Measurements from ENCODE around the gene SOX13. TPM values are rescaled to one million over a fixed set of nuclear protein-coding genes. Genes with fewer than 3 reads are reported as not detected.

The SOX13 gene
- total RNA-seq, 4 donors from 2014 or later = 15.6 to 31.1 (median 16.3) TPM

- Histone ChIP-seq H3K4me1 (peaks cover 5 to 7% of the 10 kb centered on the region in 2 donors), H3K27me3 (peaks cover 7 to 28% (median 20%) of the 10 kb centered on the region in 3 donors), H3K4me3 (no peak overlapping the region), H3K36me3 (no peaks in the 10 kb centered on the region), H3K9me3 (no peaks in the 10 kb centered on the region), H3K27ac (peak overlapping the region in 3 of 4 donors; percentile 26 to 67 (median 41))
- in situ Hi-C loops (cut with MboI; ENCODE audit: low sequenced_read_pairs in 4 of 4) (loop anchor here in 1 of 4 donors (25.0 kb wide), 1 partner anchor 362 kb away; the partner anchor contains the start of gene MDM4), intact Hi-C loops (cut with DNase I; ENCODE audit: low total_unique reads) (no loop called here)
- DNase-seq = peak in 1 of 2 donors; percentile 32
- ATAC-seq = peak; percentile 20 to 38
- TF ChIP-seq CTCF (IDR thresholded peaks at IDR 0.05 in 4 of 5, conservative IDR thresholded peaks at IDR 0.05 in 1 of 5) (no peak), POLR2A (IDR thresholded peaks at IDR 0.05) (no peak)
Measured at GRCh38 chr1:204149635-204150565, 77.0 kb downstream of the SOX13 start.

GRCh38 chr1:204150702-204151551, 78.0 kb downstream of the SOX13 start:
- peak overlapping the region; percentile 43 to 67 (median 59) for H3K27ac ChIP-seq
- H3K4me1 ChIP-seq = peaks cover 5 to 7% of the 10 kb centered on the region in 2 donors
- in situ Hi-C loops (cut with MboI; ENCODE audit: low sequenced_read_pairs in 4 of 4) (loop anchor here in 1 of 4 donors (25.0 kb wide), 1 partner anchor 361 kb away; the partner anchor contains the start of gene MDM4), intact Hi-C loops (cut with DNase I; ENCODE audit: low total_unique reads) (no loop called here)
- no peaks in the 10 kb centered on the region for H3K9me3 ChIP-seq
- no peaks in the 10 kb centered on the region for H3K36me3 ChIP-seq
- ATAC-seq = peak in 1 of 2 donors; percentile 26
- H3K27me3 ChIP-seq = peaks cover 7 to 28% (median 20%) of the 10 kb centered on the region in 3 donors
- peak in 1 of 2 donors; percentile 16 for DNase-seq
- H3K4me3 ChIP-seq = peak overlapping the region; percentile 57 to 64 (median 60)
- TF ChIP-seq CTCF (IDR thresholded peaks at IDR 0.05 in 4 of 5, conservative IDR thresholded peaks at IDR 0.05 in 1 of 5) (no peak), POLR2A (IDR thresholded peaks at IDR 0.05) (no peak)

GRCh38 chr1:204151552-204152309, 78.8 kb downstream of the SOX13 start, which contains the start of gene ETNK2:
TSS of gene ETNK2 (minus strand) at chr1:204152044. CDS start at chr1:204151852, 192 bp downstream.
- DNase-seq = no peak
- no peaks in the 10 kb centered on the region for H3K36me3 ChIP-seq
- H3K27me3 ChIP-seq = peaks cover 7 to 28% (median 20%) of the 10 kb centered on the region in 3 donors

More at GRCh38 chr1:204151552-204152309, 78.8 kb downstream of the SOX13 start, which contains the start of gene ETNK2:
- TF ChIP-seq POLR2A (IDR thresholded peaks at IDR 0.05) = no peak
- TF ChIP-seq CTCF (IDR thresholded peaks at IDR 0.05 in 4 of 5, conservative IDR thresholded peaks at IDR 0.05 in 1 of 5) = no peak
- no peaks in the 10 kb centered on the region for H3K9me3 ChIP-seq
- in situ Hi-C loops (cut with MboI; ENCODE audit: low sequenced_read_pairs in 4 of 4) (loop anchor here in 1 of 4 donors (25.0 kb wide), 1 partner anchor 361 kb away; the partner anchor contains the start of gene MDM4), intact Hi-C loops (cut with DNase I; ENCODE audit: low total_unique reads) (no loop called here)
- peak within 1 kb of the TSS; percentile 43 to 67 (median 59) for H3K27ac ChIP-seq
- H3K4me1 ChIP-seq = peaks cover 5 to 7% of the 10 kb centered on the region in 2 donors
- peak within 1 kb of the TSS; percentile 57 to 64 (median 60) for H3K4me3 ChIP-seq
- peak; percentile 26 to 31 for ATAC-seq

Measured in gastrocnemius medialis (tissue), 4 donors.